ENCODE measurements around the gene SCLT1.

SCLT1 gene

DNA sequence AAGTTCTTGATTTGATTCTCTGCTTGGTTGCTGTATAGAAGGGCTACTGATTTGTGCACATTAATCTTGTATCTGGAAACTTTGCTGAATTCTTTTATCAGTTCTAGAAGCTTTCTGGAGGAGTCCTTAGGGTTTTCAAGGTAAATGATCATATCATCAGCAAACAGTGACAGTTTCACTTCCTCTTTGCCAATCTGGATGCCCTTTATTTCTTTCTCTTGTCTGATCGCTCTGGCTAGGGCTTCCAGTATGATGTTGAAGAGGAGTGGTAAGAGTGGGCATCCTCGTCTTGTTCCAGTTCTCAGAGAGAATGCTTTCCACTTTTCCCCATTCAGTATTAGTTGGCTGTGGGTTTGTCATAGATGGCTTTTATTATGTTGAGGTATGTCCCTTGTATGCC lies 23.8 kb downstream of the SCLT1 start:
- DNase-seq, result peak; percentile 25

DNA sequence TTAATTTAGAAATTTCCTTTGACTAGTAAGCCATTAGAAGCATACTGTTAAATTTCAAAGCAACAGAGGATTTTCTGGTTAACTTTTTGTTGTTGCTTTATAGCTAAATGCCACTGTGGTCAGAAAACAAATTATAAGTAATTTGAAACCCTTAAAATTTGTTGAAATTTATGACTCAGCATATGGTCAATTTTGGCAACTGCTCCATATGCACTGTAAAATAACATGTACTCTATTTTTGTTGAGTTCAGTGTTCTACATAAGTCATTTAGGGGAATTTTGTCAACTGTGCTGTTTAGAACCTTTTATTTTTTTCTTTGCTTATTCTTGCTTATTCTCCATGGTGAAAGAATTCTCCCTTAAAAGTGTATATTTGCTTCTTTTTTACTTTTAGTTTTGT lies 28.6 kb downstream of the SCLT1 start:
- DNase-seq, result no peak

GRCh38 chr4:129063640-129064039 lies 29.7 kb downstream of the SCLT1 start:
- DNase-seq, result no peak

DNA sequence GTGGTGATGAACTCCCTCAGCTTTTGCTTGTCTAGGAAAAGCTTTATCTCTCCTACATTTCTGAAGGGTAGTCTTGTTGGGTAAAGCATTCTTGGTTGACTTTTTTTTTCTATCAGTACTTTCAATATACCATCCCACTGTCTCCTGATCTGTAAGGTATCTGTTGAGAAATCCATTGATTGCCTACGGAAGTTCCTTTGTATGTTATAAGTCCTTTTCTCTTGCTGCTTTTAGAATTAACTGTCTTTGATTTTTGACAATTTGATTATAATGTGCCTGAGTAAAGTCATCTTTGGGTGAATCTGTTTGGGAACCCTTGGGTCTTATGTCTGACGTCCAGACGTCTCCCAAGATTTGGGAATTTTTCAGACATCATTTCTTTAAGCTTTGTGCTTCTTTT lies 30.8 kb downstream of the SCLT1 start:
- no peak for DNase-seq

- no peak for DNase-seq
Observed at GRCh38 chr4:129059028-129059427, 34.3 kb downstream of the SCLT1 start.

- DNase-seq, result no peak
Observed at GRCh38 chr4:129046055-129046959, 47.0 kb downstream of the SCLT1 start.

GRCh38 chr4:129043523-129043922 lies 49.8 kb downstream of the SCLT1 start:
- DNase-seq, result no peak

DNA sequence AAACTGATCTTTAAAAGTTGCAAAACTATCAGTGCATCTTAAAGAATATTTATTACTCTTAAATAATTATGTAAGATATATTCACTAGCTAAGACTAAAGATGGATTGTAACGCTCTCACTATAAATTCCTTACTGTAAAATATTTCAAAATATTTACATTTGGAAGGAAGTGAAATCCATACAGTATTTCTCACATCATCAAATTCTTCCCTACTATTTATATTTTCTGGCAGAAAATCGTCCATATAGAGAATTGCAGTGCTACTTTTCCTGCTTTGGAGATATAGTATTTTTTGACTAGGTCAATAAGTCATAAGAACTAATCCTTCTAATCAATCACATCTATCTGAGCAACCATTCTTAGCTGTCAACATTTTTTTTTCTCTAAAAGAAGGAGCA lies 52.9 kb downstream of the SCLT1 start:
- DNase-seq, result no peak

- no peak for DNase-seq
Observed at GRCh38 chr4:129037093-129037492, 56.2 kb downstream of the SCLT1 start.

- DNase-seq, result no peak
Observed at GRCh38 chr4:129014566-129015509, 78.5 kb downstream of the SCLT1 start.

DNA sequence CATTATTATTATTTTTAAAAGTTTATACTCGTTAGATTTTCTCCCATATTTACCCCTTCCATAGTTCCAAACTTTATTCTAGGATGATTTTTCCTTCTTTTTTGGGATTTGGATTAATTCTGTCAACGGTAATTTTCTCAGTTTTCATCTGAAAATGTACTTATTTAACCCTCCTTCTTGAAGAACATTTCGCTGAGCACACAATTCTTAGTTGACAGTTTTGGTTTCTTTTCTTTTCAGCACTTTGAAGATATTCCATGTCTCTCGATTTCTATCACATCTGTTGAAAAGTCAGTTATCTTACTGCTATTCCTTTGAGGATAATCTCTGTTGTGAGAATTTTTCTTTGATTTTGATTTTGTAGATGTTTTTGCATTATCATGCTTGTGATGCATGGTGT lies 85.2 kb downstream of the SCLT1 start:
- no peak for DNase-seq

DNA sequence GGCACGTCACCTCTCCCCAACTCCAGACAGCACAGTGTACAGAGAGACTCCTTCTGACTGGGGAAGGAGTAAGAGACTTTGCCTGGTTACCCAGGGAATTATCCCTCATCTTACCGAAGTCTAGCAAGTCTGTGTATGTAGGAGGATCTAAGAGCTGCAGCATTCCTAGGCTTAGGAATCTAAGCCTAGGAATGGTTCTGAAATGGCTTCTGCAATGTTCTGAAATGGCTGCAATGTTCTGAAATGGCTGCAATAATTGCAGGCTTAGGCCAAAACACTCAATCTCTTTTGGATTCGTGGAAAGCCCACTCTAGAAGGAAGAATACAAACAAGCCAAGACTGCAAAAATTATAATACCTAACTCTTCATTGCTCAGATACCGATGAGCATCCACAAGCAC lies 106.4 kb downstream of the SCLT1 start:
- DNase-seq, result no peak

DNA sequence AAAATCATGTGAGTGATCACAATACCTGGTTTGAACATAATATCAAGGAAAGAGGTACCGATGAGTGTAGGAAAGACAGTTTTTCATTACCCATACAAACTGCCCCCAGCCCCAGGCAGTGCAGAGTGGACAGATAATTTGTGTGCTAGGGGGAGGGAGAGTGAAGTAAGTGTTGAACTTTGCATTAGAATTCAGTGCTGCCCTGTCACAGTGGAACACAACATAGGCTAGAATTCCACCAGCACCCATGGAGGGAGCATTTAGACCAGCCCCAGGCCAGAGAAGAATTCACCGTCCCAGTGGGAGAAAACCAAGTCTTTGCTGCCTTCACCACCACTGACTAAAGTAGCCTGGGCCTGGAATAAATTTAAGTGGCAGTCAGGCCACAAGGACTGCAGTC lies 107.3 kb downstream of the SCLT1 start:
- no peak for DNase-seq

GRCh38 chr4:128983771-128984485 lies 109.4 kb downstream of the SCLT1 start:
- no peak for DNase-seq

DNA sequence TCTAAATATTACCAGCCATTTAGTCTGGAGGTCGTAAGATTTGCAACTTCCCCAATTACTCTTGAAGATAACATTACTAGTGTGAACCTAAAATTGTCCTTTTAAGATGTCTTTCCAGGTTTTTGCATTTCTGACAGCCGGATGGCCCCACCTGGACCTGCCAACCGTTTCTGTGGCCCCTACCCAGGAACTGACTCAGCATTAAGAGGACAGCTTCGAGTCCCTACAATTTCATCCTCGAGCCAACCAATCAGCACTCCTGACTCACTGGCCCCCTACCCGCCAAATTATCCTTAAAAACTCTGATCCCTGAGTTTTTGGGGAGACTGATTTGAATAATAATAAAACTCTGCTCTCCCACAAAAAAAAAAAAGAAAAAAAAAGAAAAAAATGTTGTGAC lies 112.0 kb downstream of the SCLT1 start:
- no peak for DNase-seq

DNA sequence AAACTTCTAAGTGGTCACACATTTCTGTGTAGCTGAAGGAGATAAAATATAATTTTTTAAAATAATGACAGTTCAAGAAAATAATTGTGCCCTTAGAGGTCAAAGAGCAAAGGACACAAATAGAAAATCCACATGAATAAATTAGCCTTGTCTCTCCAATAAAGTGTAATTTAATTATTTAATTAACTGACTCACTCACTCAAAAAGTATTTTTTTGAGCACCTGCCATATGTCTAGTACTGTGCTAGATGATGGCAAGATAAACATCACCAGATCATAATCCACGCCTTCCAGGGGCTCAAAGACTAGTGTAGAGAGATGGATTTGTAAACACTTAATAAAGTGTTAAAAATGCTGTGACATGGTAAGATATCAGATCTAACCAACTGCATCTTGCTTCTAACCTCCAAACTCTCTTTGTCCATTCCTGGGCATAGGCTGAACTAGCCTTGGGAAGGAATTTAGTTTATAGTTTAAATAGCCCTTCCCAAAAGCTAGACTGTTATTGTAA lies 112.5 kb downstream of the SCLT1 start:
- no peak for DNase-seq

GRCh38 chr4:128979934-128980333 lies 113.4 kb downstream of the SCLT1 start:
- DNase-seq, result no peak

DNA sequence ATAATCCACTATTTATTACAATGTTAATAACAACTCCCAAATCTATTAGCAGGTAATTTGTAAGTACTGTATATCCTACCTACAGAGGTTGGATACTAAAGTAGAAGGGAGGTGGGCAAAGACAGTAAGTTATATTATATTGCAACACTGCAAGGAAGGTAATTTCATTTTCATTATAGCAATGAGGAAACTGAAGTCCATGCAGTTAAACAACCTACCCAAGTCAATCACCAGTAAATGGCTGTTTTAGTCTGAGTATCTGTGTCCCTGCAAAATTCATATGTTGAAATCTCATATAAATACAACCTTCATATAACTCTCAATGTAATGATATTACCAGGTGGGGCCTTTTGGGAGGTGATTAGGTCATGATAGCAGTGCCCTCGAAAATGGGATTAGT lies 114.4 kb downstream of the SCLT1 start:
- no peak for DNase-seq

- DNase-seq, result no peak
Observed at GRCh38 chr4:128974136-128974581, 119.2 kb downstream of the SCLT1 start.

DNA sequence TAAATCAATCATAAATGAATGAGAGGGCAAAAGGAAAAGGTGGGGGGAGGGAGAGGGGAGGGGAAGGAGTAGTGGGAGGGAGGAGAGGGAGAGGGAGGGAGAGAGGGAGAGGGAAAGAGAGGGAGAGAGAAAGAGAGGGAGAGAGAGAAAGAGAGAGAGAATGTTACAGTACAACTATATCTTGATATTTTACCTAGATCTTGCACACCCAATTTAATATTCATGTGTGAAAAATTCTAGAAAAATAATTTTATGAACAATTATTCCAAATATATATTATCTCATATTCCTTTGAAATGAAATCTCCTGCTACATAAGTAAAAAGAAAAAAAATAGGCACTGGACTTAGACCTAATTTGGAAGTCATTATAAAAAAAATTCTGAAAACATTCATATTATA lies 120.0 kb downstream of the SCLT1 start:
- no peak for DNase-seq

DNA sequence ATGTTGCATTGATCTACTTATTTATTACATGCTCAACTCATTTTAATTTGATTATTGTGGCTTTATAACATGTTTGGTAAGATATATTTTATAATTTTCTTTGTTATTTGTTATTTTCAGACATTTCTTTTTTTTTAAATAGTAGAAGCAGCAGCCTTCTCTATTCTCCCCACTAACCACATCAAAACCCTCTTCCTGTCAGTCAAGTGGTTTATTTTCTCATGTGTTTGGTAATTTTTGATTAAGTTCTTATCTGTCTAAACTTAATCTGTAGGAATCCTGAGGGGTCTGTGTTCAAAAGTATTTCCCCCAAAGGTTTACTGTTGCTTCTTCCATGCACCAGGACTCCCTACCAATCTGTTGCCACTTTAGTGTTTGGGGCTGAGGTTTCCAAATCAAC lies 131.9 kb downstream of the SCLT1 start:
- no peak for DNase-seq

GRCh38 chr4:128958194-128958593 lies 135.1 kb downstream of the SCLT1 start:
- DNase-seq, result no peak

GRCh38 chr4:128957459-128957858 lies 135.9 kb downstream of the SCLT1 start:
- DNase-seq, result no peak

Data from RPMI8226 (cell line).